Breast epithelium (tissue), 3 donors: Measurements from ENCODE around the gene HEG1.

Source experiments
- CTCF ChIP-seq, 3 donors: fragments of 450-650 bp; IDR thresholded peaks; one replicate each; pipeline ENCODE4 v1.5.1; 2016 to 2017; ENCODE audit warnings: antibody characterized with exemption in 3 of 3, mild to moderate bottlenecking in 3 of 3, moderate library complexity in 3 of 3
- POLR2A ChIP-seq: fragments of 450-650 bp; IDR thresholded peaks from one replicate; pipeline ENCODE4 v1.6.1; 2016; ENCODE audit warnings: antibody characterized with exemption, mild to moderate bottlenecking, moderate library complexity
- POLR2AphosphoS5 ChIP-seq, 3 donors: sonication (generic); formaldehyde crosslinking; IDR thresholded peaks; one replicate each; pipeline ENCODE4 v1.6.1; 2017; ENCODE audit warnings: antibody characterized with exemption in 3 of 3

DNA sequence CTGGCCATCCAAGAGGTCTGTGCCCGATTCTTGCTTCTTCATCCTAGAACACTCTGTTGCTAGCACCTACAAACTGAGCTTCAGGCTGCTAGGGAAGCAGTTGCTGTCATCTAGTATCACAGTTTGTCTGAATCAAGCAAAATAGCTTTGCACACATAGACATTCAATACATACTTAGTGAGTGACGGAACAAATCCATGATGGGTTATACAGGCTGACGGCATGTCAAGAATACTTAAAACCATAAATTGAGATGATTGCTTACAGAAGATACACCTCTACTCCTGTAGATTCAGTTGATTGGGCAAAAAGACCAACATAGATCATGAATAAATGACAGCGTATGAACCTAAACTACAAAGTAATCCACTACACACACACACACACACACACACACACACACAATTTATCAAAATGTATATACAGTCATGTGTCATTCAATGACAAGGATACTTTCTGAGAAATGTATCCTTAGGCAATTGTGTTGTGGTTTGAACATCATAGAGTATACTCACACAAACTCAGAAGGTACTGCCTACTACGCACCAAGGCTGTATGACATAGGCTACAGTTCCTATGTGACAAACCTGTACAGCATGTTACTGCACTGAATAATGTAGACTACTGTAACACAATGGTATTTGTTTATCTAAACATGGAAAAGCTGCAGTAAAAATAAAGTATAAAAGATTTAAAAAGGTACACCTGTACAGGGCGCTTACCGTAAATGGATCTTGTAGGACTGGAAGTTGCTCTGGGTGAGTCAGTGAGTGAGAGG lies 14.4 kb upstream of the HEG1 start:
- TF ChIP-seq CTCF (IDR thresholded peaks at IDR 0.05) (no peak), POLR2AphosphoS5 (IDR thresholded peaks at IDR 0.05) (no peak), POLR2A (no peak)
